Daoy (cell line): ENCODE data around the gene KLHL17. TPM values are rescaled to one million over a fixed set of nuclear protein-coding genes. Genes with fewer than 3 reads are reported as not detected.
"Not testable (repeated sequence)": the region's sequence is repeated elsewhere in the genome, so short reads cannot be mapped to it uniquely, and the experiment has no call there.

ENCODE experiments used
- DNase-seq: peaks from one replicate; pipeline ENCODE4 v3.0.0-alpha.2; 2015; ENCODE audit warnings: low read depth
- total RNA-seq: library from RNA; depleted of rRNA; stranded (reverse); fragments of >200 nt; shearing (Covaris generic); gene quantifications from 2 replicates; pipeline ENCODE4 v1.2.3, GENCODE V29; 2014

KLHL17 gene
- total RNA-seq, 1 experiment from 2014 or later: 9.4 TPM

DNA sequence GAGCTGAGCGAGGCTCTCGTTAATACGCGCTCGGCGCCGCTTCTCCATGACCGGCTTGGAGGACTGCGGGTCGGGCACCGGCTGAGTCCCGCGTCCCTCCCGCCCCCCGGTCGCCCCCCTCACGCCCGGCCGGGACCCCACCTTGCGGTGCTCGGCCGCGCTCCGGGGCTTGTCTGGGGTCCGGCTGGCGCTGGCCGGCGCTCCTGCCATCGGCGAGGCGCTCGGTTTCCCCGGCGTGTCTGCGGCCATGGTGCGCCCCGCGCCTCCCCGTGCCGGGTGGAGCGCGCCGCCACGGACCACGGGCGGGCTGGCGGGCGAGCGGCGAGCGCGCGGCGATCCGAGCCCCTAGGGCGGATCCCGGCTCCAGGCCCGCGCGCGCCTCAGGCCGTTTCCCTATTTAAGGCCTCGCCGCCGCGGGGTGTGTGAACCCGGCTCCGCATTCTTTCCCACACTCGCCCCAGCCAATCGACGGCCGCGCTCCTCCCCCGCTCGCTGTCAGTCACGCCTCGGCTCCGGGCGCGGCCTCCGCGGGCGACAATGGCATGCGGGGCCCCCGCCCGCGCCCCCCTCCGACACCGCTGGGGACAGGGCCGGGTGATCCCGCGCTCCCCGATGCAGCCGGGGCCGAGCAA, 39.5 kb downstream of the KLHL17 start, which contains the start of gene HES4:
Gene HES4 (minus strand): TSS at position 373 of the 632 bp plus-strand sequence. CDS start 124 bp downstream, at position 249.
- DNase-seq: peak; percentile 97

- peak; percentile 94 for DNase-seq
Observed at GRCh38 chr1:1000357-1001056, 40.1 kb downstream of the KLHL17 start.

DNA sequence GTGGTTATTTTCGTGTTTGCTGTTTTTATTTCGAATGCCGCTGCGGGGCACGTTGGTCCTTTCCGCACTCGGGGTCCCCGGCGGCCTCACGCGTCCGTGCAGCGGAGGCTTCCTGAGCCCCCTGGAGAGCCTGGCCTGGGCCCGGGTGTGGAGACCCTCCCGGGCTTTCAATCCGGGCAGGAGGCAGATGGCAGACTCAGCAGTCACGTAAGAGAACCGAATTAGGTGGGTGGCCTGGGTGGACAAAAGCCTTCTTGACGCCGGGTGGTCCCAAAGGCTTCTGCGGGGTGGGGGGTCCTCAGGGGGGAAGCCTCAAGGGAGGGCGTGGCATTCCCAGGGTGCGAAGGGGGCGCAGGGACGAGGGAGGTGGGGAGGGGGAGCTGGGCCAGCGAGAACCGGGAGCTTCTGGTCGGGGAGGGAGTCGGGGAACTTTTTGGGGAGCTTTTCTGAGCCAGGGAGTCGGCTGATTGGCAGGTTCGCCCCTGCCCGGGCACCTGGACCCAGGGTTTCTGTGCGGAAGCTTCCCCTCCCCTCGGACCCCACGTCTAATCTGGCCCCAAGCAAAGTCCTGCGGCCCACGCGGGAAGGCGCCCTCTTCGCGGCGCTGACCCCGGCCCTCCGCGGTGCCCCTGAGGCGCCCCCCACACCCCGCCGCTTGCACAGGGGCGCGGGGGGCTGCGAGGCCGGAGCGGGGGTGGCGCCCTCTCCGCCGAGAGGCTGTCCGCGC, 40.8 kb downstream of the KLHL17 start:
- peak; percentile 50 for DNase-seq

DNA sequence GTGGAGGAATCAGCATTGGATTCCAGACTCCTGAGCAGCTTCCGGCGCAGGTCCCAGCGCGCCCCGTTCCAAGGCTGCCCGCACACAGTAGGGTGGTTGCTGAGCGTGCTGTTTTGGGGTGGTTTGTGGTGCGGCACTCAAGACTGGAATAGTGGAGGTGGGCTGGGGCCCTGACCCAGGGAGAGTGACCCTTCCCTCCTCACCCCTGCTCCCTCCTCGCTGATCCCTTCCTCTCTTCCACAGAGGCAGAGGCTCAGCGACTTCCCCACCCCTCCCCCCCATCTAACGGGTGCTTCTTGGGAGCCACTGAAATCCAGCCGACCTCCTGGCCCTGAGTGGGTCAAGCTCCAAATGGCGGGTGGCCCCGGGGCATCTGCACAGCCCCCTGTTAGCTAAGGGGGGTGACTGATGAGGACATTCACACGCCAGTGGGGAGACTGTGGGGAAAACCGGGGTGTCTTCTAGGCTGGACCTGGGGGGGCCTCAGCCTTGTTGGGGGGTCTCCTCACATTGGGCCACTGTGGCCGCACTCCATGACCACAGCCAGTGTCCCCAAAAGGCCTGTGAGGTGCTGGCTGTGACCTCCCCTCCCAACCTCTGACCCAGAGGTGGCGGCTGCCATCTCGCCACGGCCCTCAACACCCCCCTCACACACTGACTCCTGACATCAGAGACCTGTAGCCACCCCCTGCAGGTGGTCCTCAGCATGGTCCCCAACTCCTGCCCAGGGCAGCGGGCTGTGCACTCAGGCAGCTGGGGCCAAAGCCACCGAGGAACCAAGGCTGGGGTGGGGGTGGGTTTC, 43.4 kb downstream of the KLHL17 start:
- no peak for DNase-seq

DNA sequence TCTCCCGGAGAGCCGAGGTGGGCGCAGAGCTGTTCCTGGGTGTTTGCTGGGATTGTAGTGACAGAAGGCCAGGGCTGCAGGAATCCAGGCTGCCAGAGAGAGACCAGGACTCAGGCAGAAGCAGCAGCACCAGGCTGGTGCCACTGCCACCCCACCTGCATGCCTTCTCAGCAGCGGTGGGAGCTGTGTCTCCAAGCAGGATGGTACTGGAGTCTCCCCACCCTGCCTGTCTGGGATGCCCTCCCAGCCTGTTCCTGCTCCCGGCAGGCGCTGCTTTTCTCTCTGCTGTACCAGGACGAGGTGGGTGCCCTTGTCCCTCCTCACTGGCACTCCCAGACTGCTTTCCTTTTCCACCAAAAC, 44.0 kb downstream of the KLHL17 start:
- DNase-seq: no peak

DNA sequence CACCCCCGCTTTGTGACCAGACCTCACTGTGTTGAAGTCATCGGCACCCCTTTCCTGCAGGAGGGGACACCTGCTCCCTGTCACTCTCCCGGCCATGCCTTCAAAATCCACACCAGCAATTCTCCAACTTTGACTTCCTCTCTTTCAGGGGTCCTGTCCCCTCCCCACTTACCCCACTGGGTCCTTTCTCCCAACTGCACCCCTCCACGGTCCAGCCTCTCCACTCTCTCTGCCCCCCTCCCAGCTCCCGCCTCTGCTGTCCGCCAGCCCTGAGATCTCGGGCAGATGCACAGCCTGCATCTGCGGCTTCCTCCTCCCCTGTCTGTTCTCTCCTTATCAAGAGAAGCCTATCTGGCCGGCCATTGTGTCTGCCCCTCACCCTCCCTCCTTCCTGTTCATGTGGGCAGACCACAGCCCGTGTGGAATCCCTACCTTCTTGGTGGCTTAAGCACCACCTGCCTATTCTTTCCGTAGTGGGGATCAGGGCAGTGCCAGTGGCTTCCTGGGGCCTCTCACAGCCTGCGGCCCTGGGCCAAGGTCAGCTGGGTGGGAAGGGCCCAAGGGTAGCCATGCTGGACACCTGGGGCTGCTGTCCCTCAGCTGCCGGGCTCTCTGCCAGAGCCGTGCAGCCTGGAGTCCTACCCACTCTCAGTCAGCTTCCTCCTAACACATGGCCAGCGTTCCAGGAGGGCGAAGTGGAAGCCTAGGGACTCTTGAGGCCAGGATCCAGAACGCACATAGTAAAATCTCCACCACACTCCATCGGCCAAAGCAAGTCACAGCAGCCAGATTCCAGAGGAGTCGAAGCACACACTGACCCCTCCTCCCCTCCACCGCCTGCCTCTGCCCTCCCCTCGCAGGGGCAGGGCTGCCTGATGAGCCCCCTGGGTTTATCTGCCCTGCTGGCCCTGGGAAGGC, 44.7 kb downstream of the KLHL17 start:
- peak; percentile 60 for DNase-seq

- DNase-seq: no peak
Observed at GRCh38 chr1:1005774-1006304, 45.5 kb downstream of the KLHL17 start.

- no peak for DNase-seq
Observed at GRCh38 chr1:1006305-1007159, 46.1 kb downstream of the KLHL17 start.

DNA sequence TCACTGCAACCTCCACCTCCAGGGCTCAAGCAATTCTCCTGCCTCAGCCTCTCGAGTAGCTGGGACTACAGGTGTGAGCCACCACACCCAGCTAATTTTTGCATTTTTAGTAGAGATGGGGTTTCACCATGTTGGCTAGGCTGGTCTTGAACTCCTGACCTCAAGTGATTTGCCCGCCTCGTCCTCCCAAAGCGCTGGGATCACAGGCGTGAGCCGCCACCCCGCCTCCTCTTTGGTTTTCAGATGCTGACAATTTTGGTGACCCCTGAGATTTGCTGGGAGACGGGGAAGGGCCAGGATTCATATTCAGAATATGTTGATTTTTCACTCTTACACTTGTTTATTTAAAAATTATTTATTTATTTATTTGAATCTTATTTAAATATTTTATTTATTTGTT, 49.7 kb downstream of the KLHL17 start:
- DNase-seq: not testable (repeated sequence)

- DNase-seq: no peak
Observed at GRCh38 chr1:1011396-1011949, 51.1 kb downstream of the KLHL17 start.

DNA sequence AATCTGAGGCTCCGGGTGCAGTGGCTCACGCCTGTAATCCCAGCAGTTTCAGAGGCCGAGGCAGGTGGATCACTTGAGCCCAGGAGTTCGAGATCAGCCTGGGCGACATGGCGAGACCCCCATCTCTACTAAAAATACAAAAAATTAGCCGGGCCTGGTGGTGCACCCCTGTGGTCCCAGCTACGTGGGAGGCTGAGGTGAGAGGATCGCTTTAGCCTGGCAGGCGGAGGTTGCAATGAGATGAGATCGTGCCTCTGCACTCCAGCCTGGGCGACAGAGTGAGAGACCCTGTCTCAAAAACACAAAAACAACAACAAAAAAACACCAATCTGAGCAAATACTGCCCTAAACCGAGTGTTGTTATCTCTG, 52.3 kb downstream of the KLHL17 start:
- not testable (repeated sequence) for DNase-seq

GRCh38 chr1:1013105-1013921, 52.9 kb downstream of the KLHL17 start, which contains the start of gene ISG15:
TSS of gene ISG15 (plus strand) at chr1:1013497. CDS start at chr1:1013574, 77 bp downstream.
- peak; percentile 96 for DNase-seq

GRCh38 chr1:1013922-1014648, 53.7 kb downstream of the KLHL17 start:
- peak; percentile 17 for DNase-seq

- DNase-seq: peak; percentile 51
Observed at GRCh38 chr1:1014799-1015681, 54.7 kb downstream of the KLHL17 start.
